ENCODE data around the gene MN1.

MN1 gene

GRCh38 chr22:27750584-27751265 is 50.8 kb downstream of the MN1 start:
- TF ChIP-seq CTCF (IDR thresholded peaks at IDR 0.05; ENCODE audit: low read depth, low read length), result no peak
- no peak for DNase-seq (ENCODE audit: extremely low read depth, low read depth)

GRCh38 chr22:27749597-27750225 is 51.8 kb downstream of the MN1 start:
- DNase-seq (ENCODE audit: extremely low read depth, low read depth), result no peak
- TF ChIP-seq CTCF (IDR thresholded peaks at IDR 0.05; ENCODE audit: low read depth, low read length), result no peak

- peak; percentile 53 for DNase-seq (ENCODE audit: extremely low read depth, low read depth)
- TF ChIP-seq CTCF (IDR thresholded peaks at IDR 0.05; ENCODE audit: low read depth, low read length), result no peak
Measured at GRCh38 chr22:27748751-27749191, 52.8 kb downstream of the MN1 start.

- no peak for TF ChIP-seq CTCF (IDR thresholded peaks at IDR 0.05; ENCODE audit: low read depth, low read length)
- no peak for DNase-seq (ENCODE audit: extremely low read depth, low read depth)
Measured at GRCh38 chr22:27748349-27748748, 53.2 kb downstream of the MN1 start.

- no peak for DNase-seq (ENCODE audit: extremely low read depth, low read depth)
- peak; percentile 37 for TF ChIP-seq CTCF (IDR thresholded peaks at IDR 0.05; ENCODE audit: low read depth, low read length)
Measured at GRCh38 chr22:27747396-27748221, 53.9 kb downstream of the MN1 start.

- DNase-seq (ENCODE audit: extremely low read depth, low read depth), result no peak
- no peak for TF ChIP-seq CTCF (IDR thresholded peaks at IDR 0.05; ENCODE audit: low read depth, low read length)
Measured at GRCh38 chr22:27746918-27747317, 54.6 kb downstream of the MN1 start.

- TF ChIP-seq CTCF (IDR thresholded peaks at IDR 0.05; ENCODE audit: low read depth, low read length), result no peak
- DNase-seq (ENCODE audit: extremely low read depth, low read depth), result no peak
Measured at GRCh38 chr22:27745809-27746208, 55.7 kb downstream of the MN1 start.
